HG02870 (cell line): ENCODE results near the gene KNSTRN.

Source experiments
- ATAC-seq: cut with Tn5 transposase; IDR thresholded peaks from one replicate; pipeline ENCODE4 v1.9.1; 2021; ENCODE audit warnings: mild to moderate bottlenecking, moderate library complexity; ENCODE audit not compliant: unreplicated experiment

KNSTRN gene

DNA sequence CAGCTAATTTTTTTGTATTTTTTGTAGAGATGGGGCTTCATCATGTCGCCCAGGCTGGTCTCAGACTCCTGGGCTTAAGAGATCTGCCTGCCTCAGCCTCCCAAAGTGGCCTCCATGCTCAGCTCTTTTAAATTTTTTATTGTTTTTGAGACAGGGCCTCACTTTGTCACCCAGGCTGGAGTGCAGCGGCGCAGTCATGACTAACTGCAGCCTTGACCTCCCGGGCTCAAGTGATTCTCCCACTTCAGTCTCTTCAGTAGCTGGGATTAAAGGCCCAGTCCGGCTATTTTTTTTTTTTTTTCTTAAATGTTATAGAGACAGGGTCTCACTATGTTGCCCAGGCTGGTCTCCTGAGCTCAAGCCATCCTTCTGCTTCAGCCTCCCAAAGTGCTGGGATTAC is 43.2 kb downstream of the KNSTRN start:
- no peak for ATAC-seq

GRCh38 chr15:40427188-40427587 is 44.7 kb downstream of the KNSTRN start:
- ATAC-seq, result no peak

DNA sequence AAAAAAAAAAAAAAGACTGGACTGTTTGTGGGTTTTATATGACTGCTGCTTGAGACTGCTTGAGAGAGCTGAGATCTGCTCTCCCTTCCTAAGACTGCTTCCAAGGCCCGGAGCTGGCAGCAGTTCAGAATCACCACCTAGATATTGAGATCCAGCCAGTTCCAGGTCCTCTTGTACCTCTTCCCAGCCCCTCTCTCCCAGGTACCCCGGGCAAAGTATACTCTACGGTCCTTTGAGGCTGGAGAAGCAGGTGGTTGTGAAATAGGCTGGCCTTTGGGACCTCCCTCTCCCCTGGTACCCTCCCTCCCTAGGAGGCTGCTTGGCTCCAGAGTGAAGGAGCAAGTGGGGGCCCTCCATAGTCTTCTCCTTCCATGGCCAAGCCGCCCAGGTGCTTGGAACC is 45.7 kb downstream of the KNSTRN start:
- no peak for ATAC-seq

DNA sequence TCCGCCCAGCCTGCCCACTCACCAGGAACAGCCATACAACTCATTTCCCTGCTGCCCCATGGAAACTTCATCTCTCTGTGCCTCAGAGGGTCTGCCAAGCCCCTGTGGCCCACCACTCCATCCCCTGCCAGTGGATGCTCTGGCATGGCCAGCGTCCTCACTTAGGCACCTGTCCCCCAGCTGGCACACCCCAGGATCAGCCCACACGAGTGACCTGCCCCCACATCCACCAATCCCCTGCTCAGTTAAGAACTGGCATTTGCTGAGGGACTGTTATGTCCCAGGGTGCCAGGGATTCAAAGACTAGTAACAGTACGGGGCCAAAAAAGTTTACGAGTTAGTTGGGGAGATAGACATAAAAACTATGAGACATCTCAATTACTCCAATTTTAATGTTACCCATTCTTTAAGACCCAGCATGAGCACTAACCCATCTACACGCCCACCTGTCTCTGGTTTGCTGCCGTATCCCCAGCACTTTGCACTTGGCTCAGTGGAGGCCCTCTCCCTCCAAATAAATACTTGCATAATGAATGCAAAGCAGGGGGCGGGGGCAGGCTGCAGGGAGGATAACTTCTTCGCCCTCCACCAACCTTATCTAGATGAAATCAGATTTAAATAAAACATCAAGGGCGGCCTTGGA is 46.7 kb downstream of the KNSTRN start:
- no peak for ATAC-seq

- no peak for ATAC-seq
Observed at GRCh38 chr15:40430271-40430805, 47.8 kb downstream of the KNSTRN start.

DNA sequence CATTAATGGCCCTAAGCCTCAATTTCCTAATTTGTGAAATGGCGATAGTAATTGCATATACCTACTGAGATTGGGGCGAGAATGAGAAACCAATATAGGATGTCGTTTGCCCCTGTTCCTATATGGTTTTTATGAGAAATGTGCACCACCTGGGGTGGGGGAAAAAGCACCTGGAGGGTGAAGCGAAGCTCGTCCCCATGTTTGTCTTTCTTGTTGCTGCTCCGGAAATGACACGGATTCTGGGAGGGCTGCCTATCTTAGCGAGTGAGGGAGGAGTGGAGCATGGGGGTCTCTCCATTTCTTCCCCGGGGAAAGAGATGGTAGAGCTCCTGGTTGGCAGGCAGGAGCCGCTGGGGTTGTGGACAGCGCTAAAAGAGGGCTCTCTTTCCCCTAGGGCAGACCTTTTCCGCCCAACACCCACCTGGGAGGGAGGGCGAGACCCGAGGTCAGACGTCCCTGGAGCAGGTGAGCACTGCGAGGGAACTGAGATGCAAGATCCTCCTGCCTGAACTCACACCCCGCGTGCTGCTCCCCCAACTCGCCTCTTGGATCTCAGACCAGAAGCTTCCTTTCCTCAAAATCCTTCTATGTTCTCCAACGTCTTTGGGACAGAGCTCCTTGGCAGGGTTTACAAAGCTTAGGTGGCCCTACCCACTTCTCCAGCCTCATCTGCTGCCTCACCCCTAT is 52.6 kb downstream of the KNSTRN start:
- no peak for ATAC-seq

DNA sequence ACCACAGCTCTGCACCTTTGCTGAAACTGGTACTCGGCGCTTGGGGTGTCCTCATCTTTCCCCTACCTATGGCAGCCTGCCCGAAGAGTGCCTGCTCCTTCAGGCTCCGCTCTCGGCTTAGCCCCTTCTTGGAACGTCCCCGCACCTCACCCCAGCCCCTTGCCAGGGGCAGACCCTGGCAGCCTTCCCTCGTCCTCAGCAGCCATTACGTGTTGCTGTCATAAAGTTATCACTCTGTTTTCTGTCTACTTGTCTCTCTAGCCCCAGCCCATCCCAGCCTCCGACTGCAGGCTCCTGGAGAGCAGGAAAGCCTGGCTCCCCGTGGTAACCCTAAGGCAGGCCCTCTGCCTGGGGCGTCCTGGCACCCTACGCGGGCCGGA is 53.2 kb downstream of the KNSTRN start:
- ATAC-seq, result no peak

DNA sequence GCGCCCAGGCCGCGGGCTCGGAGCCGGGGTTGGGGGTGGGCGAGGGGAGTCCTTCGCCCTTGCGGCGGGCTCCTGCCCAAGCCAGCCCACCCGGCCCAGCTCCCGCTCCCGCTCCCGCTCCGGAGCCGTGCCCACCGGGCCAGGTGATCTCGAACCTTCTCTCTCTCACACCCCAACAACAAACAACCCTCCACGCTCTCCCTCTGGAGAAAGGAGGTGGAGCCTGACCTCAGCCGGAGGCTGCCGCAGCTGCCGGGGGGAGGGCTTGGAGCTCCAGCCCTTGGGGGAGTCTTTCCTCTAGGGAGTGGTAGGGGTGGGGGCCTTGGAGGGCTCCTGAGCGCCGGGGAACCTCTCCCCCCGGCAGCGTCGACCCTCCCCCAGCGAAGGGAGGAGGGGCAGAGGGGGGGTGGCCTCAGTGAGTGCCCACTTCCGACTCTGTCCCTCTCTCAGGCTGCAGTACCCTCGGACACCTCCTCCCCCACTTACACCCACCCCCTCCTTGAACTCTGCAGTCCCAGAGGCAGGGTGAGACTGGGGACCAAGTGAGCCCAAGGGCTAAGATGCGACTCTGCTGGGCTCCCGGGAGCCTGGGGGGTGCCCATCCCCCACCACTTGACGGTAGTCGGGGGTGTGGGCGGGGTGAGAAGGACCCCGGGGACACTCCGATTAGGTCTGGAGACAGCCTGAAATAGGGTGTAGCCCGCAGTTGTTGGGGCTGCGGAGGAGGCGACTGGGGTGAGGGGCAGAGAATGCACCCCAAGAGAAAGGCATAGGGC is 53.8 kb downstream of the KNSTRN start:
- ATAC-seq, result no peak

GRCh38 chr15:40436892-40437751 is 54.6 kb downstream of the KNSTRN start:
- no peak for ATAC-seq

DNA sequence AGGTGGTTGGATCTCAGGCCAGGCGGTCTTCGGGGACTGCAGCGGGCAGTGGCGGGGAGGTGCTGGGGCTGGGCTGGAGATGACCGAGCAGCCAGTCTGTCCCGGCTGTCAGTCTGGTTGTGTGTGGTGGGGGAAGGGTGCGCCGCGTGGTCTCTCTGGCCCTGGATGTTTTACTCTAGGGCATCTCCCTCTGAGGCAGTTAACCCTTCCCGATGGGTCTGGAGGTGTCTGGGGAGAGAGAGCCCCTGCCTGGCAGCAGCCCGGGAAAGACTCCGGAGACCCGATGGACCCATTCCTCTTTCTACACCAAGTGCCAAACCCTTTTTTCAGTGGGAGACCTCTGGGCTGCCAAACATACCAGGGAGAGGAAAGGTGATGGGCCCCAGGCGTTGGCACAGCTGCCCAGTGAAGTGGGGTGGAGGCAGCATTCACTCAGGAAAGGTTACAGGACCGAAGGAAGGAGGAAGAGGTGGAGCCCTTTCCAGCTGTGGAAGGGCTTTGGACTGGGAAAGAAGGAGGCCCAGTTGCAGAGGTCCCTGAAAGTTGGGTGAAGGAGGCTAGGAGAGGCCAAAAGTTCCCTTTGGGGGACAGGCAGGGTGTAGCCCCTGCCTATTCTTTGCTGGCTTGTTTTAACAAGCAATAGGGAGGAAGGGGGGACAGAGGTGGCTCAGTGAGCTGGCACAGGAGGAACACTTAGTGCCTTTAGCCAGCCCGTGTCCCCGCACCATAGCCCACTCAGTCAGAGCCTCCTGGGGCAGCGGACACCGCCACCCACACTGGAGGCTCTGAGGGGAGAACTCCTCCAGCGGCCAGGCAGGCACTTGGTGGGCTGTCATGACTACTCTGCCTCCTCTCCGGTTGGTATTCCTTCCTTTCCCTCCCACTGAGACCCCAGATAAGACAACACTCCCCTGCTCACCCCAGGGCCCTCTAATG is 55.5 kb downstream of the KNSTRN start:
- ATAC-seq, result no peak

DNA sequence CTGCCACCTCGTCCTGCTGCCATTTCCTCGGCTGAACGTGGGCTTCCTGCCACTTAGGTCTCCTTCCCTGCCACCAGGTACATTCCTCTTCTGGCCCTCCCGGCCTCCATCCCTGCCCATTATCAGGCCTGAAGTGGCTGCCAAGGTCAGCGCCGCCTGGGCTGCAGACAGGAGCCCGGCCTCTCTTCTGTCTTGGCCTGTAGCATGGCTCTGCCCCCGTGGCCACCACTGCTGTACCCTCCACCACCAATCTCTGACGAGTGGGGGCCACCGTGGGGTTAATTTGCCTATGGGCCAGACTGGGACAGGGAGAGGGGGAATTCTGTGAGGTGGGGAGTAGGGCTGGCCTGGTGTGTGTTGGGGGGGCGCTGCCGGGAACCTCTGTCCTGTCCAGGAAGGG is 56.2 kb downstream of the KNSTRN start:
- no peak for ATAC-seq

GRCh38 chr15:40439461-40439959 is 57.0 kb downstream of the KNSTRN start:
- no peak for ATAC-seq

- no peak for ATAC-seq
Observed at GRCh38 chr15:40439960-40440742, 57.6 kb downstream of the KNSTRN start.

- ATAC-seq, result peak; percentile 88
Observed at GRCh38 chr15:40440743-40441564, 58.4 kb downstream of the KNSTRN start, which contains the start of gene BAHD1. Gene BAHD1, plus strand, starts transcription at chr15:40440953. Its CDS starts 17,512 bp downstream, at chr15:40458465.

DNA sequence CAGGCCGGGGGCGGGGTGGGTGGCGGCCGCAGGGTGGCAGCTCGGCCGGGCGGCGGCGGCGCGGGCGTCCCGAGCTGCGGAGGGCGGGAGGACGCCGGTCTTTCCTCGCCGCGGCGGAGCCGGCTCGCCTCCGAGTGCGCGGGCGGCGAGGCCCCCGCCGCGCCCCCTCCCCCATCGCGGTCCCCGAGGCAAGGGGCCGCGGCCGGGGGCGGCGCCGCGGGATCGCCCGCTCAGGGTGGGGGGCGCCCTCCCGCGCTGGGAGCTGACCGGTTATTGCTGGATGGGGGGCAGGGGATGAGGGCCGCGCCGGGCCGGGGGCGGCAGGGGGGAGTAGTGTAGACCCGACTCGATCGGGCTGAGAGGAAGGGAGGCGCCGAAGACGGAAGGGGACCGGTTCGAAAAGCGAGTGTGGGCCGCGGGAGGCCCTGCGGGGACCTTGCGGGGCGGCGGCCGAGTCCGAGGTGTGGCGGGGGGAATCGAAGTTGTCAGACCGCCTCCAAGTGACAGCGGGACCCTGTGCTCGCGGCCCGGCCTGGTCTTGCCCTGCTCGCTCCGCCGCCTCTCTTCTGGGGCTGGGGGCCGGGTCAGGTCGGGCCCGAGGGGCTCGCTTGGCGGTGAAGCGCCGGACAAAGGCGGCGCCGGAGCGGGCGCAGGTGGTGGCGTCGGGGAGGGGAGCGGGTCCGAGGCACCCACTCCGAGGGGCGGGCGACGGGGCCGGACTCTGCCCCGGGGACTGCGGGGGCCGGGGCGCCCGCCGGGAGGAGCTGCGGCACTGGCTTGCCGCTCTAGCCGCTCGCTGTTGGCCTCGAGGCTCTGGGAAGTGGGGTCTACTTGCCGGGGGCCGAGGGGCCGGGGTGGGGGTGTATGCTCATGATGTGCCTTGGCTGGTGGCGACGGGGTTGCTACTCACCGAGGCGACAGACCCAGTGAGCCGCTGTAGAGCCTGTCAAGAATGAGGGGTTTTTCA is 59.3 kb downstream of the KNSTRN start:
- no peak for ATAC-seq

GRCh38 chr15:40443255-40443654 is 60.7 kb downstream of the KNSTRN start:
- no peak for ATAC-seq

DNA sequence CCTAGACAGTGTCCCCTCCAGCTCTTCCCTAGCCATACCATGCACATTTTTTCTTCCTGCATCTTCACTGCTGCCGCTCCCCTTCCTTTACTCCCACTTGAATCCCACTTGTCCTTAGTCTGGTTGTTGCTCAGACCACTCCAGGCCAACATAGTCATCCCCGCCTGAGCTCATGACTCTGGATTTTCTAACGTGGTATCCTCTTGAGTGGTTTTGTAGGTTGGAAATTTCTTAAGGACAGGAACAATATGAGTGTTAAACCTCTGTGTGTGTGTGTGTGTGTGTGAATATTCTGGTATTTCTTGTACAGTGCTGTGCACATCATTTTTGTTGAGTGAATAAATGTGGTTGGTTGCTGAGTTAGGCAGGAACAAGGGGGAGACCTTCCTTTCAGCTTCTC is 61.3 kb downstream of the KNSTRN start:
- no peak for ATAC-seq
